NT2/D1 (cell line): Measurements from ENCODE around the gene ANKRD39.

Source experiments
- DNase-seq: peaks from one replicate; pipeline ENCODE4 v3.0.0-alpha.2; 2011; ENCODE audit warnings: low read depth, low spot score
- H3K27me3 ChIP-seq: 2 replicates; pipeline ENCODE4 v1.6.0; 2011; ENCODE audit warnings: mild to moderate bottlenecking; ENCODE audit not compliant: insufficient read length, insufficient read depth
- H3K36me3 ChIP-seq: 2 replicates; pipeline ENCODE4 v1.6.1; 2011; ENCODE audit warnings: mild to moderate bottlenecking, low read length, mixed read lengths; ENCODE audit not compliant: insufficient read depth, insufficient read length
- H3K4me1 ChIP-seq: 2 replicates; pipeline ENCODE4 v1.5.1; 2011; ENCODE audit not compliant: insufficient read depth, insufficient read length
- H3K4me3 ChIP-seq: 2 replicates; pipeline ENCODE4 v1.5.1; 2011; ENCODE audit warnings: low read depth; ENCODE audit not compliant: insufficient read length
- H3K9ac ChIP-seq: 2 replicates; pipeline ENCODE4 v1.6.0; 2011; ENCODE audit warnings: low read depth; ENCODE audit not compliant: insufficient read length
- H3K9me3 ChIP-seq: 2 replicates; pipeline ENCODE4 v1.5.1; 2011; ENCODE audit warnings: mild to moderate bottlenecking, low read length; ENCODE audit not compliant: insufficient read depth
- SUZ12 ChIP-seq: IDR thresholded peaks from 2 replicates; pipeline ENCODE4 v1.6.1; 2011; ENCODE audit not compliant: insufficient read length, insufficient read depth; ENCODE audit errors: extremely low read depth
- YY1 ChIP-seq: IDR thresholded peaks from 2 replicates; pipeline ENCODE4 v1.6.1; 2011; ENCODE audit not compliant: insufficient read length, insufficient read depth
- ZNF274 ChIP-seq: IDR thresholded peaks from 2 replicates; pipeline ENCODE4 v1.6.1; 2011; ENCODE audit warnings: mild to moderate bottlenecking, low read depth, low read length

The ANKRD39 gene

DNA sequence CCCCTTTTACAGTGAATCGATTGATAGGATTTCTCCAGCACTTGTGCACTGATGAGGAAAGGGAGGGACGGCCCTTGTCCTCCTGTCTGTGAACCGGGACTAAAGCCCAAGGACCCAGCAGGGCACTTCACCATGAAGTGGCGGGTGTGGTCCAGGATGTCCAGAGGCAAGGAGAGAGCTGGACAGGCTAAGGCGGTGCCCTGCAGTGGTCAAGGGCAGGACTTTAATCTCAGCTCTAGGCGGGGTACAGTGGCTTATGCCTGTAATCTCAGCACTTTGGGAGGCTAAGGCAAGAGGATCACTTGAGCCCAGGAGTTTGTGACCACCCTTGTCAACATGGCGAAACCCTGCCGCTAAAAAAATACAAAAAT lies 40.3 kb upstream of the ANKRD39 start:
- H3K9me3 ChIP-seq = no peaks in the 10 kb centered on the region
- H3K4me3 ChIP-seq = no peak overlapping the region
- peaks cover 2% of the 10 kb centered on the region for H3K27me3 ChIP-seq
- DNase-seq = no peak
- TF ChIP-seq ZNF274 (no peak), YY1 (no peak), SUZ12 (no peak)
- H3K36me3 ChIP-seq = no peaks in the 10 kb centered on the region
- H3K4me1 ChIP-seq = peaks cover 18% of the 10 kb centered on the region
- H3K9ac ChIP-seq = no peak overlapping the region

GRCh38 chr2:96897491-96898134 lies 39.8 kb upstream of the ANKRD39 start:
- no peak overlapping the region for H3K4me3 ChIP-seq
- DNase-seq = no peak
- H3K9me3 ChIP-seq = no peaks in the 10 kb centered on the region
- no peak overlapping the region for H3K9ac ChIP-seq
- no peaks in the 10 kb centered on the region for H3K36me3 ChIP-seq
- peaks cover 18% of the 10 kb centered on the region for H3K4me1 ChIP-seq
- H3K27me3 ChIP-seq = peaks cover 2% of the 10 kb centered on the region
- TF ChIP-seq SUZ12 = no peak
- no peak for TF ChIP-seq YY1
- TF ChIP-seq ZNF274 = no peak

DNA sequence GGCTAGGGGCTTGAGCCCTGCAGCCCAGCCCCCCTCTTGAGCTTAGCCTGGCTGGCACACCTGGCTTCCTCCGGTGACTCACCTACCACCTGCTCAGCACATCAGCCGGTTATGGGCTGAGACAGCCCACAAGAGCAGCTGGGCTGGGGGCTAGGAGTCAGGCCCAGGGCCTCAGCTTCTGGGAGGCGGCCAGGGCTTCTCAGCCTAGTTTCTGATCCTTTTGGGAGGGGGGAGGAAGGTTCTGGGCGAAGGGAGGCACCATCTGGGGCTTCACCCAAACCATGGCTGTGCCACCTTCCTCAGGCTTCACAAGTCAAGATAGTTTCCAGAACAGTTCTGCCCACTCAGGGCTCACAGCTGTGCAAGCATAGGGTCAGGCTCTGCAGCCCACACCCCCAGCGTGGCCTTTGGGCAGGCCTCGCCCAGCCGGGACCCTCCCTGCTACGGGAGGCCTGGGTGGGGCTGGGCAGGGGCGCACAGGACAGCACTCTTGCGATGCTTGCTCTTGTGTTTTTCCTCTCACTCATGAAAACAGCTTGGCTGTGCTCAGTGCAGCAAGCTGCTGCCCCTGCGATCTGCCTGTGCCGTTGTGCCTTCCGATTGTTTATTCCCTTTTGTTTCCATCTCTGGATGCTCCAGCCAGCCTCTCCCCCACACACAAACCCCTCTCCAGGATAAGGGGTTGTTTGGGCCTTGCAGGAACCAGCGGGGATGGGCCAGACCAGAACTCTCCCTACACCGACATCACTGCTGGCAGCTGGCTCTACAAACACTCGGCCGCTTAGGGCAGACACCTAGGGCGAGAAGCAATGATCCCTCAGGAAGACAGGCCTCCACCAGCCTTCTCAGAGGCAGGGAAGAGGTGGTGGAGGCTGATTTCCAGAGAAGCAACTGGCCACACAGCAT lies 38.2 kb upstream of the ANKRD39 start:
- H3K36me3 ChIP-seq = no peaks in the 10 kb centered on the region
- no peak overlapping the region for H3K4me3 ChIP-seq
- peaks cover 26% of the 10 kb centered on the region for H3K4me1 ChIP-seq
- TF ChIP-seq ZNF274 (no peak), SUZ12 (no peak)
- H3K27me3 ChIP-seq = peaks cover 6% of the 10 kb centered on the region
- no peaks in the 10 kb centered on the region for H3K9me3 ChIP-seq
- H3K9ac ChIP-seq = no peak overlapping the region
- no peak for DNase-seq

DNA sequence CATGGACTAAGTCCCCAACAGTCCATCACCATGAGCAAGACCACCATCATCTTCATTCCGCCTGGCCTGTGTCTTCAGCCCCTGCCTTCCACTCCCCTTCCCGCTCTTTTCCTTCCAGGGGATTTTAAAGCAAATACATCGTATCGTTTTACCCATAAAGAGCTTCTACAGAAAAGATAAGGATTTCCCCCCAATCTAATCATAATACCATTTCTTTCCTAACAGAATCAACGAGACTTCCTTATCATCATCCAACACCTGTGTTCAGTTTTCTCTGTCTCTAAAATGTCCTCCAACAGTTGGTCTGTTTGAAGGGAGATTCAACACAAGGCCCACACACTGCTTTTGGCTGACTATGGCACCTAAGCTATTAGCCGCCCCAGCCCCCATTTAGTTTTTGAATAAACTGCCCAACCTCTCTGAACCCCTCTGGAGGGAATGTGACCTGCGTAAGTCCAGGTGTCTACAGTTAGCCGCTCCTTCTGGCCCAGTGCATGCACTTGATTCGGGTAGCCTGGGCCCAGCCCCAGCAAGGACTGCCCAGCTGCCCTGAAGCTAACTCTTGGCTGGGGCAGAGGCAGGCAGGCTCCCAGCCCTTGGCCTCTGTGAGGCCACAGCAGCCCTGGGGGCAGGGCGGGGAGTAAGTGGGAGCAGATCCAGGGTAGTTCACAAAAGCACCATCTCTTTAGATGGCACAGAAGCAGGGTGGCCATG lies 37.4 kb upstream of the ANKRD39 start:
- H3K27me3 ChIP-seq = peaks cover 6% of the 10 kb centered on the region
- H3K4me1 ChIP-seq = peaks cover 25% of the 10 kb centered on the region
- DNase-seq = no peak
- TF ChIP-seq SUZ12 = no peak
- no peak for TF ChIP-seq ZNF274
- TF ChIP-seq YY1 = no peak
- H3K9ac ChIP-seq = no peak overlapping the region
- no peaks in the 10 kb centered on the region for H3K9me3 ChIP-seq
- no peaks in the 10 kb centered on the region for H3K36me3 ChIP-seq
- H3K4me3 ChIP-seq = no peak overlapping the region

GRCh38 chr2:96894151-96894531 lies 36.3 kb upstream of the ANKRD39 start:
- Histone ChIP-seq H3K9me3 (no peaks in the 10 kb centered on the region), H3K9ac (no peak overlapping the region), H3K4me3 (no peak overlapping the region), H3K4me1 (peaks cover 21% of the 10 kb centered on the region), H3K36me3 (no peaks in the 10 kb centered on the region), H3K27me3 (peaks cover 6% of the 10 kb centered on the region)
- DNase-seq = no peak
- TF ChIP-seq ZNF274 (no peak), SUZ12 (no peak), YY1 (no peak)

DNA sequence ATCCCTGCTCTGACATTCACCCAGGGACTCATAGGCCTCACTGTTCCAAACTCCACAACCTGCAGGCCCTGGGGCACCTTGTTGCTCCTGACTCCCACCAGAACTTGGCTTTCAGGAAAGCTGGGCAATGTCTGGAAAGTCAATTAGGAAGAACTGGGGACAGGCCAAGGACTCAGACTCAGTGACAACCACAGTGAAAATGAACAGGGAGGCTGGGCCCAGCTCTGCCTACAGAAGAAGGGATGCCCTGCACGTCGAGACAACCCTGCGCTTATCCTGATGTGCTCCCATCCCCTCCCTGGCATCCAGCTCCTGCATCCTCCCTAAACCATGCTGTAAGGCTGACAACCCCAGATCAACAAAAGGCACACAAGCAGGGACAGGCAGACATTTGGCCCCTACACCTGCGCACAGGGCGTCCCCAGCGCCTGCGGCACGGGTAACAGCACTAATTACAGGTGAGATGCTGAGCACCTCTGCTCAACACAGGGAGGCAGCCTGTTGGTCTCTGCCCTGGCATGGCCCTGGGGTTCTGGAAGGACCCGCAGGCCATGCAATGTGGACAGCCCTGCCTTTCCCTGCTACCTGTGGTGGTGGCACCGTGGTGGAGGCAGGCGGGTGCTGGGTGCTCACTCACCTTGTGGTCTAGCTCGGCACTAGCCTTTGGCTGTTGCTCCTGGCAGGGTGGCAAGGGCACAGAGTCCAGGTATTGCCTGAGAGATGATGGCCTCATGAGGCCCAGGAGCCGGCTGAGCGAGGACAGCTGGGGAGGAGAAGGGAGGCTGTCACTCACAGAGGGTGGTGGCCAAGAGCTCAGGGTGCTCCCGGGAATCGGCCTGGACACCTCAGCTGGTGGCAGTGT lies 35.7 kb upstream of the ANKRD39 start:
- Histone ChIP-seq H3K4me1 (peaks cover 20% of the 10 kb centered on the region), H3K27me3 (peaks cover 6% of the 10 kb centered on the region), H3K4me3 (no peak overlapping the region), H3K9ac (no peak overlapping the region), H3K36me3 (no peaks in the 10 kb centered on the region), H3K9me3 (no peaks in the 10 kb centered on the region)
- no peak for DNase-seq
- TF ChIP-seq ZNF274 = no peak
- TF ChIP-seq SUZ12 = no peak
- TF ChIP-seq YY1 = no peak
